ENCODE data around the gene RHOA. TPM values are rescaled to one million over a fixed set of nuclear protein-coding genes. Genes with fewer than 3 reads are reported as not detected.

Gene RHOA
- total and polyA plus RNA-seq, 2 of the 13 experiments (the other 11 are each of a cell fraction or from before 2014, with no cell fraction given), result 131 to 177 TPM

DNA sequence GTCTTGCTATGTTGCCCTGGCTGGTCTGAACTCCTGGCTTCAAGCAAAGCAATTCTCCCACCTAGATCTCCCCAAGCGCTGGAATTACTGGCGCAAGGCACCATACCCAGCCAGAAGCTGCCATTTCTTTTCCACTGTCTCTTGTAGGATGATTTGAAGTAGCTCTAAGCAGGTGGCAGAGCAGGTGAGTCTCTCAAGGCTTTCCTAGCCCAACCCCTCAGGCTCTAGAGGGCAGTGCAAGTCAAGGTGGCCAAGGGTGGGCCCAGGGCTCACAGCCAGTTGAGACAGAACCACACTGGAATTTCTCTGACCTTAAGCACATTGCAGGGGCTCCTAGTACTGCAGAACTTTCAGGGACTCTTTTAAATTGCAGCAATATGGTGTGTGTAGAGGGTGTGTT, 42.7 kb upstream of the RHOA start (continued):
- peak; percentile 31; the same call in 1 of the 2 replicates for TF ChIP-seq THAP11 (CRISPR knock-in tag; IDR thresholded peaks at IDR 0.05)
- no peak for TF ChIP-seq ZMAT3 (CRISPR knock-in tag; conservative IDR thresholded peaks at IDR 0.05)
- TF ChIP-seq GATAD2A (CRISPR knock-in tag; IDR thresholded peaks at IDR 0.05), result 0 out of 2 replicates have a peak, but pooled peaks have one; percentile 18
- no peak for TF ChIP-seq ZNF30 (CRISPR knock-in tag; IDR thresholded peaks at IDR 0.05)
- TF ChIP-seq IRF2 (CRISPR knock-in tag; IDR thresholded peaks at IDR 0.05), result 0 out of 2 replicates have a peak, but pooled peaks have one; percentile 16
- no peak for TF ChIP-seq MTA1 (CRISPR knock-in tag; IDR thresholded peaks at IDR 0.05; ENCODE audit: borderline replicate concordance)
- no peak for TF ChIP-seq NRL (CRISPR knock-in tag; IDR thresholded peaks at IDR 0.05; ENCODE audit: borderline replicate concordance)
- TF ChIP-seq SOX6 (IDR thresholded peaks at IDR 0.05), result no peak
- TF ChIP-seq SOX6 (CRISPR knock-in tag; IDR thresholded peaks at IDR 0.05), result peak; percentile 49; the same call in 1 of the 2 replicates
- TF ChIP-seq PHF8 (CRISPR knock-in tag; IDR thresholded peaks at IDR 0.05), result no peak
- TF ChIP-seq ZNF121 (CRISPR knock-in tag; IDR thresholded peaks at IDR 0.05), result 0 out of 2 replicates have a peak, but pooled peaks have one; percentile 40
- TF ChIP-seq MATR3 (CRISPR knock-in tag; IDR thresholded peaks at IDR 0.05), result no peak
- TF ChIP-seq MAFG (CRISPR knock-in tag; IDR thresholded peaks at IDR 0.05), result no peak
- no peak for TF ChIP-seq JDP2 (CRISPR knock-in tag; IDR thresholded peaks at IDR 0.05; ENCODE audit: borderline replicate concordance)
- no peak for TF ChIP-seq CCAR2 (optimal IDR thresholded peaks at IDR 0.05; ENCODE audit: low read depth, low read length)
- no peak for TF ChIP-seq ZNF263 (CRISPR knock-in tag; IDR thresholded peaks at IDR 0.05)
- no peak for TF ChIP-seq RFX3 (CRISPR knock-in tag; IDR thresholded peaks at IDR 0.05)
- no peak for TF ChIP-seq ZBTB1 (CRISPR knock-in tag; IDR thresholded peaks at IDR 0.05; ENCODE audit: borderline replicate concordance)
- TF ChIP-seq ZMYM4 (CRISPR knock-in tag; IDR thresholded peaks at IDR 0.05), result no peak
- no peak for TF ChIP-seq HMGA1 (CRISPR knock-in tag; conservative IDR thresholded peaks at IDR 0.05)
- peak; percentile 22; the same call in 1 of the 2 replicates for TF ChIP-seq KAT8 (CRISPR knock-in tag; IDR thresholded peaks at IDR 0.05)
- TF ChIP-seq KDM2A (CRISPR knock-in tag; IDR thresholded peaks at IDR 0.05; ENCODE audit: borderline replicate concordance, low read depth), result peak; percentile 20; the same call in 1 of the 2 replicates
- peak; percentile 63 for TF ChIP-seq RAD21 (CRISPR knock-in tag; IDR thresholded peaks at IDR 0.05)
- no peak for TF ChIP-seq ZNF501 (CRISPR knock-in tag; IDR thresholded peaks at IDR 0.05)
- TF ChIP-seq RFXANK (CRISPR knock-in tag; IDR thresholded peaks at IDR 0.05), result no peak
- TF ChIP-seq BCL6 (CRISPR knock-in tag; IDR thresholded peaks at IDR 0.05), result no peak
- no peak for TF ChIP-seq ZNF468 (CRISPR knock-in tag; IDR thresholded peaks at IDR 0.05)
- TF ChIP-seq, protein P1, sequence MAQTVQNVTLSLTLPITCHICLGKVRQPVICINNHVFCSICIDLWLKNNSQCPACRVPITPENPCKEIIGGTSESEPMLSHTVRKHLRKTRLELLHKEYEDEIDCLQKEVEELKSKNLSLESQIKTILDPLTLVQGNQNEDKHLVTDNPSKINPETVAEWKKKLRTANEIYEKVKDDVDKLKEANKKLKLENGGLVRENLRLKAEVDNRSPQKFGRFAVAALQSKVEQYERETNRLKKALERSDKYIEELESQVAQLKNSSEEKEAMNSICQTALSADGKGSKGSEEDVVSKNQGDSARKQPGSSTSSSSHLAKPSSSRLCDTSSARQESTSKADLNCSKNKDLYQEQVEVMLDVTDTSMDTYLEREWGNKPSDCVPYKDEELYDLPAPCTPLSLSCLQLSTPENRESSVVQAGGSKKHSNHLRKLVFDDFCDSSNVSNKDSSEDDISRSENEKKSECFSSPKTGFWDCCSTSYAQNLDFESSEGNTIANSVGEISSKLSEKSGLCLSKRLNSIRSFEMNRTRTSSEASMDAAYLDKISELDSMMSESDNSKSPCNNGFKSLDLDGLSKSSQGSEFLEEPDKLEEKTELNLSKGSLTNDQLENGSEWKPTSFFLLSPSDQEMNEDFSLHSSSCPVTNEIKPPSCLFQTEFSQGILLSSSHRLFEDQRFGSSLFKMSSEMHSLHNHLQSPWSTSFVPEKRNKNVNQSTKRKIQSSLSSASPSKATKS (CRISPR knock-in tag; IDR thresholded peaks at IDR 0.05), result no peak
- TF ChIP-seq SRSF1 (optimal IDR thresholded peaks at IDR 0.05; ENCODE audit: low read depth, low read length), result no peak
- 0 out of 2 replicates have a peak, but pooled peaks have one; percentile 31 for TF ChIP-seq ZFY (CRISPR knock-in tag; IDR thresholded peaks at IDR 0.05)
- peak; percentile 32; the same call in 1 of the 2 replicates for TF ChIP-seq GATAD1 (CRISPR knock-in tag; IDR thresholded peaks at IDR 0.05)
- 0 out of 2 replicates have a peak, but pooled peaks have one; percentile 17 for TF ChIP-seq ELF3 (CRISPR knock-in tag; IDR thresholded peaks at IDR 0.05)
- TF ChIP-seq, protein P2, sequence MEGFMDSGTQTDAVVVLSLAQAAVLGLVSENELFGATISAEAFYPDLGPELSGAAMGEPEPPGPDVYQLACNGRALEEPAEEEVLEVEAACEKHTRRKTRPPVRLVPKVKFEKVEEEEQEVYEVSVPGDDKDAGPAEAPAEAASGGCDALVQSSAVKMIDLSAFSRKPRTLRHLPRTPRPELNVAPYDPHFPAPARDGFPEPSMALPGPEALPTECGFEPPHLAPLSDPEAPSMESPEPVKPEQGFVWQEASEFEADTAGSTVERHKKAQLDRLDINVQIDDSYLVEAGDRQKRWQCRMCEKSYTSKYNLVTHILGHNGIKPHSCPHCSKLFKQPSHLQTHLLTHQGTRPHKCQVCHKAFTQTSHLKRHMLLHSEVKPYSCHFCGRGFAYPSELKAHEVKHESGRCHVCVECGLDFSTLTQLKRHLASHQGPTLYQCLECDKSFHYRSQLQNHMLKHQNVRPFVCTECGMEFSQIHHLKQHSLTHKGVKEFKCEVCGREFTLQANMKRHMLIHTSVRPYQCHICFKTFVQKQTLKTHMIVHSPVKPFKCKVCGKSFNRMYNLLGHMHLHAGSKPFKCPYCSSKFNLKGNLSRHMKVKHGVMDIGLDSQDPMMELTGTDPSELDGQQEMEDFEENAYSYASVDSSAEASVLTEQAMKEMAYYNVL (CRISPR knock-in tag; IDR thresholded peaks at IDR 0.05; ENCODE audit: borderline replicate concordance), result 0 out of 2 replicates have a peak, but pooled peaks have one; percentile 44
